Endothelial cell of umbilical vein (primary cell): ENCODE measurements around the gene DAG1. TPM values are rescaled to one million over a fixed set of nuclear protein-coding genes. Genes with fewer than 3 reads are reported as not detected.

Experiments used
- BruUV-seq: library from RNA; stranded (reverse); fragments of 400-500 nt; replicated peaks from 2 replicates; lab custom pipeline; 2021; lab: Mats Ljungman, UMichigan
- CTCF ChIA-PET: fragments of 300-600, 350-600 bp; sonication (Branson Sonifier 250); formaldehyde crosslinking; loops from one replicate; lab custom pipeline; 2021; ENCODE audit warnings: antibody characterized with exemption, inconsistent platforms; lab: Charles Lee
- POLR2A ChIA-PET: fragments of 300-600, 350-600 bp; sonication (Branson Sonifier 250); formaldehyde crosslinking; loops from one replicate; lab custom pipeline; 2021; ENCODE audit warnings: antibody characterized with exemption, inconsistent platforms; lab: Charles Lee
- DNase-seq: peaks from one replicate; pipeline ENCODE4 v3.0.0-alpha.2; 2011; ENCODE audit warnings: low read depth, low spot score
- FAIRE-seq: peaks from 2 replicates; lab custom pipeline; 2011; peaks lifted over from hg19 to GRCh38; lab: Jason Lieb, UNC
- H2AFZ ChIP-seq: 2 replicates; pipeline ENCODE4 v1.6.0; 2012; ENCODE audit warnings: low read depth, low read length, control low read depth, inconsistent platforms
- H3K27ac ChIP-seq: 2 replicates; pipeline ENCODE4 v1.5.1; 2011; ENCODE audit warnings: low read depth, mild to moderate bottlenecking, control low read depth, low read length, moderate library complexity; ENCODE audit not compliant: insufficient read depth
- H3K27me3 ChIP-seq, 2 experiments: 2 replicates each; pipeline versions ENCODE4 v1.6.0 to v1.6.1; 2011; ENCODE audit warnings: low read length in 2 of 2, mixed read lengths in 1 of 2; ENCODE audit not compliant: control insufficient read depth in 2 of 2, insufficient read depth in 2 of 2
- H3K36me3 ChIP-seq, 2 experiments: 2 replicates in 1 of 2; 3 replicates in 1 of 2; pipeline ENCODE4 v1.5.1; 2011; ENCODE audit warnings: low read length in 2 of 2, mild to moderate bottlenecking in 1 of 2, moderate library complexity in 1 of 2; ENCODE audit not compliant: control insufficient read depth in 2 of 2, insufficient read depth in 2 of 2; ENCODE audit errors: extremely low read depth in 1 of 2
- H3K4me1 ChIP-seq: 3 replicates; pipeline ENCODE4 v1.5.1; 2011; ENCODE audit warnings: mild to moderate bottlenecking, low read length; ENCODE audit not compliant: control insufficient read depth, insufficient read depth; ENCODE audit errors: extremely low read depth
- H3K4me2 ChIP-seq: 2 replicates; pipeline ENCODE4 v1.6.1; 2011; ENCODE audit warnings: low read length, control low read depth, mixed read lengths; ENCODE audit not compliant: insufficient read depth
- H3K4me3 ChIP-seq, 3 experiments: fragments of 200-600 bp in 1 of 3; sonication (generic), shearing (Covaris generic) in 1 of 3; replicated peaks in 1 of 3; 2 replicates each; pipeline ENCODE4 v1.5.1; 2011 to 2016; ENCODE audit warnings: control low read depth in 3 of 3, low read length in 3 of 3, mild to moderate bottlenecking in 2 of 3, inconsistent platforms in 1 of 3, low read depth in 1 of 3, moderate library complexity in 1 of 3; ENCODE audit not compliant: insufficient read depth in 1 of 3
- H3K79me2 ChIP-seq: 2 replicates; pipeline ENCODE4 v1.6.0; 2012; ENCODE audit warnings: low read length, inconsistent platforms; ENCODE audit not compliant: control insufficient read depth, insufficient read depth
- H3K9ac ChIP-seq: replicated peaks from 2 replicates; pipeline ENCODE3; 2011; ENCODE audit warnings: low read length, control low read depth; ENCODE audit not compliant: insufficient read depth; ENCODE audit errors: extremely low read depth
- H3K9me1 ChIP-seq: replicated peaks from 3 replicates; pipeline ENCODE4 v1.6.0; 2011; ENCODE audit warnings: mild to moderate bottlenecking, low read length; ENCODE audit not compliant: control insufficient read depth, insufficient read depth; ENCODE audit errors: extremely low read depth
- H3K9me3 ChIP-seq: replicated peaks from 2 replicates; pipeline ENCODE4 v1.5.1; 2012; ENCODE audit warnings: low read length, inconsistent platforms; ENCODE audit not compliant: control insufficient read depth, insufficient read depth
- H4K20me1 ChIP-seq: replicated peaks from 2 replicates; pipeline ENCODE3; 2011; ENCODE audit warnings: mild to moderate bottlenecking, low read length; ENCODE audit not compliant: control insufficient read depth, insufficient read depth; ENCODE audit errors: extremely low read depth
- CTCF ChIP-seq, 2 donors: IDR thresholded peaks; 1 replicate in 1 of 2; 2 replicates in 1 of 2; pipeline ENCODE4 v1.5.1; 2011; ENCODE audit warnings: low read length in 2 of 2, mild to moderate bottlenecking in 2 of 2, moderate library complexity in 2 of 2, control low read depth in 1 of 2, inconsistent platforms in 1 of 2, low read depth in 1 of 2; ENCODE audit not compliant: insufficient read depth in 1 of 2; ENCODE audit errors: extremely low read depth in 1 of 2
- EZH2 ChIP-seq: IDR thresholded peaks from 2 replicates; pipeline ENCODE4 v1.6.1; 2012; ENCODE audit warnings: borderline replicate concordance, low read depth, mild to moderate bottlenecking, moderate library complexity, low read length, inconsistent platforms; ENCODE audit not compliant: severe bottlenecking
- FOS ChIP-seq: IDR thresholded peaks from 2 replicates; pipeline ENCODE4 v1.6.1; 2011; ENCODE audit warnings: mild to moderate bottlenecking, low read length, moderate library complexity, borderline replicate concordance; ENCODE audit not compliant: insufficient read depth
- GATA2 ChIP-seq: IDR thresholded peaks from 2 replicates; pipeline ENCODE4 v1.7.0; 2011; ENCODE audit warnings: low read depth, mild to moderate bottlenecking, moderate library complexity, mixed read lengths, low read length; ENCODE audit not compliant: insufficient read length, insufficient read depth
- JUN ChIP-seq: IDR thresholded peaks from 2 replicates; pipeline ENCODE4 v1.6.1; 2011; ENCODE audit warnings: borderline replicate concordance, low read depth; ENCODE audit not compliant: insufficient read length, insufficient read depth
- MAX ChIP-seq: IDR thresholded peaks from 2 replicates; pipeline ENCODE4 v1.6.1; 2011; ENCODE audit not compliant: insufficient read depth, insufficient read length
- MYC ChIP-seq: IDR thresholded peaks from one replicate; pipeline ENCODE4 v1.6.1; 2011; ENCODE audit warnings: mild to moderate bottlenecking, low read depth, low read length
- POLR2A ChIP-seq: IDR thresholded peaks from 2 replicates; pipeline ENCODE4 v1.6.1; 2012; ENCODE audit warnings: low read depth, mild to moderate bottlenecking, control low read depth, low read length
- POLR2AphosphoS5 ChIP-seq: IDR thresholded peaks from 2 replicates; pipeline ENCODE4 v1.6.1; 2012; ENCODE audit warnings: low read depth, mild to moderate bottlenecking, control low read depth, low read length, moderate library complexity; ENCODE audit not compliant: insufficient read depth
- dilution Hi-C: fragments of 300-500 bp; cut with MboI; formaldehyde crosslinking; loops from one replicate; pipeline ENCODE4 v1.15.0; 2019; ENCODE audit warnings: low sequenced_read_pairs; ENCODE audit not compliant: extremely low pct_ligation_motif_present
- intact Hi-C: fragments of 100-400 bp; cut with micrococcal nuclease; formaldehyde crosslinking; loops from one replicate; pipeline ENCODE4 v1.10.0; 2022
- polyA plus RNA-seq, 4 experiments: library from polyadenylated mRNA; depleted of rRNA in 3 of 4; stranded (reverse) in 3 of 4; unstranded in 1 of 4; fragments of >200 nt; gene quantifications; 2 replicates each; pipeline versions ENCODE4 v1.2.1 to v1.2.3, GENCODE V29; 2011 to 2012; ENCODE audit warnings: missing spikeins in 1 of 4
- total RNA-seq: library from RNA; stranded (reverse); gene quantifications from 2 replicates; pipeline ENCODE4 v1.2.3, GENCODE V29; 2021

DAG1 gene
- total and polyA plus RNA-seq, 2 donors (not counting 3 experiments of a cell fraction or from before 2014, with no cell fraction given), result 59.6 to 97.5 TPM

- H3K79me2 ChIP-seq, result no peaks in the 10 kb centered on the region
- H3K9me3 ChIP-seq, result no peaks in the 10 kb centered on the region
- peaks cover 0 to 13% of the 10 kb centered on the region in 2 experiments for H3K36me3 ChIP-seq
- intact Hi-C loops, result no loop called here
- H3K9ac ChIP-seq, result no peak overlapping the region
- no peak overlapping the region for H2AFZ ChIP-seq
- no peak overlapping the region for H3K4me2 ChIP-seq
- H3K27ac ChIP-seq, result no peak overlapping the region
- ChIA-PET POLR2A (interaction anchor here (0.6 kb wide), 1 partner anchor 508 kb away, joined by 4 read pairs; the partner anchor contains the start of gene NDUFAF3), CTCF (interaction anchor here (3.3 kb wide), 1 partner anchor 9 kb away, joined by 13 read pairs; no protein-coding TSS in a partner anchor)
- dilution Hi-C loops, result no loop called here
- no TSS peak for BruUV-seq
- H3K27me3 ChIP-seq, result no peaks in the 10 kb centered on the region
- no peaks in the 10 kb centered on the region for H4K20me1 ChIP-seq
- H3K9me1 ChIP-seq, result no peaks in the 10 kb centered on the region
- no peak for DNase-seq
- no peak for FAIRE-seq
- no peak overlapping the region for H3K4me3 ChIP-seq
- no peak for TF ChIP-seq MYC
- no peak for TF ChIP-seq GATA2
- no peak for TF ChIP-seq POLR2AphosphoS5
- TF ChIP-seq POLR2A, result no peak
- no peak for TF ChIP-seq CTCF (IDR thresholded peaks at IDR 0.05; ENCODE audit: extremely low read depth in 1 of 2, insufficient read depth in 1 of 2, low read depth in 1 of 2, low read length in 2 of 2)
- TF ChIP-seq EZH2, result no peak
- TF ChIP-seq JUN, result no peak
- TF ChIP-seq FOS, result no peak
- TF ChIP-seq MAX, result no peak
- no peaks in the 10 kb centered on the region for H3K4me1 ChIP-seq
These were observed 60.2 kb downstream of the DAG1 start for GRCh38 chr3:49530231-49530630.
